ENCODE results near the gene ERCC6L.

The ERCC6L gene

DNA sequence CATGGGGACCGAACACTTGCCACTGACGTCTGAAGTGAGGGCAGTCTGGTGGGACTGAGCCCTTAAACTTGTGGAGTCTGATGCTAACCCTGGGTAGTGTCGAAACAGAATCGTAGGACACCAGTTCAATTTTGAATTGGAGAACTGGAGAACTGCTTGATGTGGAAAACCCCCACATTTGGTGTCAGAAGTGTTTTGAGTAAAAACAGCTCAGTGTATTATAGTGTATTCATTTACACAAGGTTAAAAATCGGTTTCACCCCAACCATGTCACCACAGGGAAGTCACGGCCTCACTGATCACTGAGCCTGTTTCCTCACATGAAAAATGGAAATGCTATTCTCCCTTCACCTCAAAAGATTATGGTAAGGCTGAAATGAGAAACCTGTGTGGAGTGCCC is 35.4 kb downstream of the ERCC6L start:
- DNase-seq (ENCODE audit: low read depth), result no peak
- no peak overlapping the region for H3K4me3 ChIP-seq (ENCODE audit: low read depth, low read length)
- TF ChIP-seq, protein P1, sequence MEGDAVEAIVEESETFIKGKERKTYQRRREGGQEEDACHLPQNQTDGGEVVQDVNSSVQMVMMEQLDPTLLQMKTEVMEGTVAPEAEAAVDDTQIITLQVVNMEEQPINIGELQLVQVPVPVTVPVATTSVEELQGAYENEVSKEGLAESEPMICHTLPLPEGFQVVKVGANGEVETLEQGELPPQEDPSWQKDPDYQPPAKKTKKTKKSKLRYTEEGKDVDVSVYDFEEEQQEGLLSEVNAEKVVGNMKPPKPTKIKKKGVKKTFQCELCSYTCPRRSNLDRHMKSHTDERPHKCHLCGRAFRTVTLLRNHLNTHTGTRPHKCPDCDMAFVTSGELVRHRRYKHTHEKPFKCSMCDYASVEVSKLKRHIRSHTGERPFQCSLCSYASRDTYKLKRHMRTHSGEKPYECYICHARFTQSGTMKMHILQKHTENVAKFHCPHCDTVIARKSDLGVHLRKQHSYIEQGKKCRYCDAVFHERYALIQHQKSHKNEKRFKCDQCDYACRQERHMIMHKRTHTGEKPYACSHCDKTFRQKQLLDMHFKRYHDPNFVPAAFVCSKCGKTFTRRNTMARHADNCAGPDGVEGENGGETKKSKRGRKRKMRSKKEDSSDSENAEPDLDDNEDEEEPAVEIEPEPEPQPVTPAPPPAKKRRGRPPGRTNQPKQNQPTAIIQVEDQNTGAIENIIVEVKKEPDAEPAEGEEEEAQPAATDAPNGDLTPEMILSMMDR (IDR thresholded peaks at IDR 0.05; ENCODE audit: control insufficient read depth, extremely low read depth, insufficient read depth), result no peak

DNA sequence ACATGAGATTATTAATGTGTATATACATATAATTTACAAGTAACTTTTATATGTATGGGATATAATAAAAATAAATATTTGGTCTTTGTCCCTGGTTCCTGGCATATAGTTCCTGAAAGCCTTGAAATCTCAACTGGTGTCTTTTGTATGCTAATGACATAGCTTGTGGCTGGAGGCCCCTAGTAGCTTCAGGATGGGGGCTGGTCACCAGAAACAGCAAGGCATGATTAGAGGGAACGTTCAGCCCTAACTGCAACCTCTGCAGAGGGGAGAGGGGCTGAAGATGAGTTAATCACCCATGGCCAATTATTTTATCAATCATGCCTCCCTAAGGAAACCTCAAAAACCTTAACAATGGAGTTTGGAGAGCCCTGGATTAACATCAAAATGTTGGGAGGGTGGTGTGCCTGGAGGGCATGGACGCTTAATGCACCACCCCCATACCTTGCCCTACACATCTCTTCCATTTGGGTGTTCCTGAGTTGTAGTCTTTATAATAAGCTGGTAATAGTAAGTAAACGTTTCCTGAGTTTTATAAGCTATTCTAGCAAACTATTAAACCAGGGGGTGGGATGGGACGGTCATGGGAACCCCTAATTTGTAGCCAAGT is 35.9 kb downstream of the ERCC6L start:
- H3K4me3 ChIP-seq (ENCODE audit: low read depth, low read length), result no peak overlapping the region
- no peak for DNase-seq (ENCODE audit: low read depth)
- TF ChIP-seq, protein P1 (IDR thresholded peaks at IDR 0.05; ENCODE audit: control insufficient read depth, extremely low read depth, insufficient read depth), result no peak

DNA sequence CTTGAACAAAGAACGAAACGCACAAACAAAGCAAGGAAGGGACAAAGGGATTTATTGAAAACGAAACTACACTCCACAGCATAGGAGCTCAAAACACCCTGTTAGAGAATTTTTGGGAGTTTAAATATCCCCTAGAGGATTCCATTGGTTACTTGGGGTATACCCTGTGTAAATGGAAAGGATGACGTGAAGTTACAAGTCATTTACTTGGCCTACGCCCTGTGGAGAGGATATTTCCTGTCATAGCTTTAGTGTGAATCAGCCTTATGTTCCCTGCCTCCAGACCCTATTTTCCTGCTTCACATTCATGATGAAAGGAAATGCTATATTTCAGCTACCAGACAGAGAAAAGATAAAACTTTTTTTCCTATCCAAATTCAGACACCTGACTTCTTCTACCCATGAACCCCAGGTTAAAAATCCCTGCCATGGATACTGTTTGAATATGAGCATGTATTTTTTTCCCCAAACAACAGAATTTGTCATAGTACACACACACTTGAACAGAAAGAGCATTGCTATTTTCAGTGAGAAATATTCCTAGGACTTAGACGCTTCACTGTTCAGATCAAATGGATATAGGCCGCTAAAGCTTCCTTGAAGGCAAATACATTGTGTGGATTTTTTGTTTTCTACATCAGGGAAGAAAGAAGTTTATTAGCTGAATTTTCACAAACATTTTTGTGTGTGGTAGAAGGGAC is 36.8 kb downstream of the ERCC6L start:
- H3K4me3 ChIP-seq (ENCODE audit: low read depth, low read length), result no peak overlapping the region
- DNase-seq (ENCODE audit: low read depth), result no peak
- TF ChIP-seq, protein P1 (IDR thresholded peaks at IDR 0.05; ENCODE audit: control insufficient read depth, extremely low read depth, insufficient read depth), result no peak

DNA sequence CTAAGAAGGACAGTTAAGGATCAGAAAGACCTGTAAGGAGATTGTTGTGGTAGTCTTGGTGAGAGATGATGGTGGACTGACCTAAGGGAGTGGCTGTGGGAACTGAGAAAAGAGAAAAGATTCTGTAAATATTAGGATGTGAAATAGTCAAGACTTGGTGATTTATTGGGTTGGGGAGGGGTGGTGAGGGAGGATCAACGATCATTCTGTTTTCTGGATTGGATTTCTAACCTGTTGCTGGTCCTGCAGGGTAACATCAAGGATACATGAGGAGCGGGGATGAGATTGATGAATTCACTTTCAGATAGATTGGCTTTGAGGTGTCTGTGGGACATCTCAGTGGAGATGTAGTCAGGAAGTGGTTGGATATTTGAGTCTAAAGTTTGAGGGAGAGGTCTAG is 55.9 kb downstream of the ERCC6L start:
- TF ChIP-seq, protein P1 (IDR thresholded peaks at IDR 0.05; ENCODE audit: control insufficient read depth, extremely low read depth, insufficient read depth), result no peak
- no peak for DNase-seq (ENCODE audit: low read depth)
- H3K4me3 ChIP-seq (ENCODE audit: low read depth, low read length), result peak overlapping the region; percentile 96

DNA sequence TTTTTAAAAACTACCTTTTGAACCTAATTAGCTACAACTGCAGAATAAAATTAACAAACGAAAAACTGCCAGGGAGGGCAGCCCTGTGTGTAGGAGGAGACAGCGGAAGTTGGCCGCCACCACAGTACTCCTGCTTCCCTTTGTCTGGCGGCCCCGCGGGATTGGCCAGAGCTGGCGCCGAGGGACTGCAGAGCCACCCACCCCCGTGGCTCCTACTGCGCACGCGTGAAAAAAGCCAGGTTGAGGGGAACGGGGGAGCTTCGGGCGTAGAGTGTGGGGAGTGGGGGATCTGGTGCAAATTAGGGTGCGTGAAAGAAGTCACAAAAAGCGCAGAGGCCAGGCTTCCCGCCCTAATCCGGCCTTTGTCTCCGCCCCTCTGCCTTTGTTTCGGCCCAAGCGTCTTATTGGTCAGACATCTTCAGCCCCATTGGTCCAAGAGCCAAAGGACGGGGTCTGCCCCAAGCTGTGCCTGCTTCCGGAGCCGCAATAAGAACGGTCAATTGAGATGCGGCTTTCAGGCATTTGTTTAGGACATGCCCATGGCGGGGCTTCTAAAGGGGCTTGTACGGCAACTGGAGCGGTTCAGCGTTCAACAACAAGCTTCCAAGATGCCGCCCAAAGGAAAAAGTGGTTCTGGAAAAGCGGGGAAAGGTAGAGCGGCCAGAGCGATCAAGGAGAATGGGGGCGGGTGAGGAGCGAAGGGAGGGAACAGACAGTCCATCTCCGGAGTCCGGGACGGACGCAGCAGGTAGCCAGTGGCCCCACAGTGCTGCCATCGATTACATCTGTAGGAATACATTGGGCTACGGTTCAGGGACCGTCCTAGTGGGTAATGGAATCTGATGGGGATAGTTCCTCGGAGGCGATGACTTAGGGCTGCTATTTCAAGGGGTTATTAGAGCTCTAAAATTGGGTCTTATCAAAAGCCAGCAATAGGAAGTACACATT is 57.4 kb downstream of the ERCC6L start, which contains the start of gene PIN4:
Gene PIN4 (plus strand): TSS at position 580 of the 948 bp plus-strand sequence. CDS start 29 bp downstream, at position 609.
- H3K4me3 ChIP-seq (ENCODE audit: low read depth, low read length), result peak within 1 kb of the TSS; percentile 96
- TF ChIP-seq, protein P1 (IDR thresholded peaks at IDR 0.05; ENCODE audit: control insufficient read depth, extremely low read depth, insufficient read depth), result no peak
- peak; percentile 92 for DNase-seq (ENCODE audit: low read depth)

DNA sequence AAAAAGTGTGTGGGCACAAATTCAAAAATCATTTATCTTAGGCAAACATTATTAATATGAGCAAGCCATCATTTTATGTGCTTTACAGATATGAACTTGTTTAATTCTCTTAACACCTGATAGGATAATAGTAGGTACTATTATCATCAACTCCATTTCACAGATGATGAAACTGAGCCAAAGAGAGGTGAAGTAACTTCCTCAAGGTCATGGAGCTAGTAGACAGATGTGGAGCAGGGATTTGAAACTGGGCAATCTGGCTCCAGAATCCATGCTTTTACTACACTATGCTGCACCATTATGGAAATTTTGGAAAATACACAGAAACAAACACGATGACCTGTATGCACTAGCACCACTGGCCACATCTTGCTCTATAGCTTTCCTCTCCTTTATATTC is 58.3 kb downstream of the ERCC6L start:
- DNase-seq (ENCODE audit: low read depth), result no peak
- H3K4me3 ChIP-seq (ENCODE audit: low read depth, low read length), result peak overlapping the region; percentile 96
- TF ChIP-seq, protein P1 (IDR thresholded peaks at IDR 0.05; ENCODE audit: control insufficient read depth, extremely low read depth, insufficient read depth), result no peak

Measured in LNCaP clone FGC (cell line).